Colonic mucosa (tissue), 4 donors: ENCODE results near the gene PLA2G5. TPM values are rescaled to one million over a fixed set of nuclear protein-coding genes. Genes with fewer than 3 reads are reported as not detected.

Source experiments
- DNase-seq: peaks from one replicate; pipeline ENCODE4 v3.0.0-alpha.2; 2020
- H3K27ac ChIP-seq: fragments of 200-600 bp; one replicate; pipeline ENCODE4 v1.8.0; 2021
- H3K27me3 ChIP-seq: fragments of 200-600 bp; one replicate; pipeline ENCODE4 v1.8.0; 2021
- H3K36me3 ChIP-seq: fragments of 200-600 bp; one replicate; pipeline ENCODE4 v1.8.0; 2021
- H3K4me1 ChIP-seq: fragments of 200-600 bp; one replicate; pipeline ENCODE4 v1.8.0; 2021; ENCODE audit warnings: mild to moderate bottlenecking
- H3K4me3 ChIP-seq: fragments of 200-600 bp; one replicate; pipeline ENCODE4 v1.8.0; 2021
- H3K9ac ChIP-seq, 2 donors: one replicate each; pipeline ENCODE4 v1.7.0; 2013; ENCODE audit warnings: control low read depth in 2 of 2, low read depth in 2 of 2, low read length in 2 of 2
- H3K9me3 ChIP-seq: fragments of 200-600 bp; one replicate; pipeline ENCODE4 v1.8.0; 2021
- CTCF ChIP-seq: fragments of 200-600 bp; IDR thresholded peaks from one replicate; pipeline ENCODE4 v1.8.0; 2022; ENCODE audit warnings: antibody characterized with exemption, mild to moderate bottlenecking
- intact Hi-C: fragments of 100-400 bp; cut with DNase I; formaldehyde crosslinking; loops from one replicate; pipeline ENCODE4 v1.14.1; 2022
- total RNA-seq, 2 donors: library from RNA; stranded (reverse); fragmentation: NEBNext Ultra II Directional in 1 of 2; extraction: Animal tissue kit (Norgen Biotek cat#: 25700) in 1 of 2; gene quantifications; one replicate each; pipeline ENCODE4 v1.2.1, GENCODE V29; 2021
- donor health status: healthy.
- donor health status: DM: no; HTN: no; CAD: no.
- donor health status: DM: no; HTN: no; CAD: no.

Gene PLA2G5
- total RNA-seq, 2 donors from 2014 or later, result 1.8 TPM; not detected in 1

GRCh38 chr1:20137604-20138003 lies 67.6 kb downstream of the PLA2G5 start:
- H3K9me3 ChIP-seq, result no peaks in the 10 kb centered on the region
- H3K4me1 ChIP-seq, result no peaks in the 10 kb centered on the region
- H3K27me3 ChIP-seq, result no peaks in the 10 kb centered on the region
- no peak overlapping the region for H3K4me3 ChIP-seq
- no peak overlapping the region for H3K27ac ChIP-seq
- TF ChIP-seq CTCF, result no peak
- H3K36me3 ChIP-seq, result no peaks in the 10 kb centered on the region
- DNase-seq, result no peak
- intact Hi-C loops, result no loop called here
- no peak overlapping the region for H3K9ac ChIP-seq

GRCh38 chr1:20138346-20138745 lies 68.4 kb downstream of the PLA2G5 start:
- H3K27ac ChIP-seq, result no peak overlapping the region
- no peaks in the 10 kb centered on the region for H3K27me3 ChIP-seq
- no peak overlapping the region for H3K4me3 ChIP-seq
- no peak for DNase-seq
- H3K36me3 ChIP-seq, result no peaks in the 10 kb centered on the region
- no peak for TF ChIP-seq CTCF
- no peaks in the 10 kb centered on the region for H3K9me3 ChIP-seq
- H3K4me1 ChIP-seq, result no peaks in the 10 kb centered on the region
- intact Hi-C loops, result no loop called here
- no peak overlapping the region for H3K9ac ChIP-seq

GRCh38 chr1:20138961-20139550 lies 69.1 kb downstream of the PLA2G5 start, which contains the start of gene PLA2G2F:
TSS of gene PLA2G2F (plus strand) at chr1:20139323. CDS start at chr1:20139428, 105 bp downstream.
- intact Hi-C loops, result no loop called here
- Histone ChIP-seq H3K9me3 (no peaks in the 10 kb centered on the region), H3K27me3 (no peaks in the 10 kb centered on the region), H3K36me3 (no peaks in the 10 kb centered on the region), H3K9ac (no peak within 1 kb of the TSS), H3K27ac (no peak within 1 kb of the TSS), H3K4me3 (no peak within 1 kb of the TSS), H3K4me1 (no peaks in the 10 kb centered on the region)
- no peak for TF ChIP-seq CTCF
- no peak for DNase-seq

GRCh38 chr1:20139776-20140612 lies 70.0 kb downstream of the PLA2G5 start:
- no peaks in the 10 kb centered on the region for H3K27me3 ChIP-seq
- intact Hi-C loops, result no loop called here
- DNase-seq, result no peak
- no peak overlapping the region for H3K9ac ChIP-seq
- H3K4me3 ChIP-seq, result no peak overlapping the region
- TF ChIP-seq CTCF, result no peak
- H3K4me1 ChIP-seq, result no peaks in the 10 kb centered on the region
- H3K9me3 ChIP-seq, result no peaks in the 10 kb centered on the region
- no peak overlapping the region for H3K27ac ChIP-seq
- no peaks in the 10 kb centered on the region for H3K36me3 ChIP-seq

- no peak overlapping the region for H3K4me3 ChIP-seq
- H3K9ac ChIP-seq, result no peak overlapping the region
- H3K36me3 ChIP-seq, result no peaks in the 10 kb centered on the region
- H3K4me1 ChIP-seq, result no peaks in the 10 kb centered on the region
- no peaks in the 10 kb centered on the region for H3K27me3 ChIP-seq
- no peak for DNase-seq
- TF ChIP-seq CTCF, result no peak
- H3K27ac ChIP-seq, result no peak overlapping the region
- H3K9me3 ChIP-seq, result no peaks in the 10 kb centered on the region
- intact Hi-C loops, result no loop called here
These were observed 71.0 kb downstream of the PLA2G5 start for GRCh38 chr1:20141001-20141400.
